GM19351 (cell line): ENCODE data around the gene BIN1.

ENCODE experiments used
- ATAC-seq: cut with Tn5 transposase; IDR thresholded peaks from one replicate; pipeline ENCODE4 v1.9.1; 2021; ENCODE audit warnings: mild to moderate bottlenecking, moderate library complexity; ENCODE audit not compliant: unreplicated experiment

The BIN1 gene

GRCh38 chr2:127093648-127094210 is 13.2 kb downstream of the BIN1 start:
- ATAC-seq: no peak

GRCh38 chr2:127092901-127093516 is 13.9 kb downstream of the BIN1 start:
- no peak for ATAC-seq

DNA sequence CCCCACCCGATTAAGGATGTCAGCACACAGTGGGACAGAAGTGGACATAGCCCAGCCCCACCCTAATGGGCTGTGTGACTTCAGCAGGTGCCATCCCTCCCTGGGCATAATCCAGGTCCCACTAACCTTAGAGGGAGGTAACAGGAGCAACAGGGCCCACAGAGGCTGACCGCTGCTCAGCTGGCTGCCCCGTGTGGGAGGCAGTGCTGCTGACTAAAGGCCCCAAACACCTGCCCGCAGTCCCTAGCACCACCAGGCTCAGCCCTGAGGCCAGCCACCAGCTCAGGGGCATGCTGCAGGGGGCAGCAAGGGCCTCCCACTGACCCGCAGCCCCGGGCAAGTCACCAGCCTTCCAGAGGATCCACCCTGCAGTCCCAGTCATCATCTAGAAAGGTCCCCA is 14.6 kb downstream of the BIN1 start:
- no peak for ATAC-seq

- no peak for ATAC-seq
Measured at GRCh38 chr2:127091886-127092285, 15.1 kb downstream of the BIN1 start.

DNA sequence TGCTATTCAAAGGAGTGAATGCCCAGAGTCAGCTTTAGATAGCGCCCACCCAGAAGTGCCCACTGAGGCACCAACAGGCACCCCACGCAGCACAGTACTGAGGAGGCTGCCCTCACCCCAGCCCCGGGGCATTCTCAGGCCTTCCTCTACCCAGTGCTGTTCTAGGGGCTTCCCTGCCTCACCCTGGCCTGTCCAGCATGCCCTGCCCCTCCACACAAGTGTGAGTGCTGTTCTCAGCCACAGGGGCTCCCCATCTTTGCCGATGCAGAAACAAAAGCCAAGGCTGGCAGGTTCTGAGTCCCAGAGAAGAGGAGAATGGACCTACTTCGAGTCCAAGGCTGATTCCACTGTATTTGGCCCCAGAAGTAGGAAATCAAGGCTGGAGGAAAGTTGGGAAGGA is 15.8 kb downstream of the BIN1 start:
- ATAC-seq: no peak

DNA sequence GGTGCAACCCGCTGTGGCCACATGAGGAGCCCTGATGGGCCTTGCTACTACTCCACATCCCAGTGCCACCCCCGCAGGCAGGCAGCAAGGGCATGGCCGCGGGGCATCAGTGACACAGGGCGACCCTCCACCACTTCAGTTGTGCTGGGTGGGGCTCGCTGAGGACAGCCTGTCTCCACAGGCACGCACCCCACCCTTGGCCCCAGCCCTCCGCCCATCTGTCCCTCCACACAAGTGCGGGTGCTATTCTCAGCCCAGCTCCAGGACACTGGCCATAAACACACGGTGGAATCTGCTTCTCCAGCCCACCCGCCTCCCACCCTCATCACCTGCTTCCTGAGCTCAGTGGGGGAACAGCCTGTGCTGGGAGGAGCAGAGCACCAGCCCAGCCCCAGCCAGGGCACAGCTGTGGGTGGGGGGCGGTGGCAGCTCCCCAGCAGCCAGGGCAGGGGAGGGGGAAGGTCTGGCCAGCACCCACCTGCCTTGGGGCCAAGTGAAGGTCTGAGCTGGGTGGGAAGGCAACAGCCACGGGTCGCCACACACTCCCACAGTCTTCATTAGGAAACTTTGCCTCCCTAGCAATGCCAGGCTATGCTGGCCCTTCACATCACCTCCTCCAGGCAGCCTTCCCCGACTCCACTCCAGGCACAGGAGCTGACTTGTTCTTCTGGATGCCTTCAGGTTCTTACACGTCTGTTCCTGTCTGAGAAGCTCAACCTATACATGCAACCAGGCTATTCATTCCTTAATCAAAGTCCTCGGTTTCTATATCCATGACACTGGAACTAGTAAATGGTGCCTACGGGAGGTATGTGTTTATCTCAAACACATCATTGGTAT is 16.5 kb downstream of the BIN1 start:
- no peak for ATAC-seq

- ATAC-seq: no peak
Measured at GRCh38 chr2:127089478-127090235, 17.3 kb downstream of the BIN1 start.

GRCh38 chr2:127088706-127089105 is 18.2 kb downstream of the BIN1 start:
- no peak for ATAC-seq

- ATAC-seq: no peak
Measured at GRCh38 chr2:127087791-127088495, 19.0 kb downstream of the BIN1 start.

DNA sequence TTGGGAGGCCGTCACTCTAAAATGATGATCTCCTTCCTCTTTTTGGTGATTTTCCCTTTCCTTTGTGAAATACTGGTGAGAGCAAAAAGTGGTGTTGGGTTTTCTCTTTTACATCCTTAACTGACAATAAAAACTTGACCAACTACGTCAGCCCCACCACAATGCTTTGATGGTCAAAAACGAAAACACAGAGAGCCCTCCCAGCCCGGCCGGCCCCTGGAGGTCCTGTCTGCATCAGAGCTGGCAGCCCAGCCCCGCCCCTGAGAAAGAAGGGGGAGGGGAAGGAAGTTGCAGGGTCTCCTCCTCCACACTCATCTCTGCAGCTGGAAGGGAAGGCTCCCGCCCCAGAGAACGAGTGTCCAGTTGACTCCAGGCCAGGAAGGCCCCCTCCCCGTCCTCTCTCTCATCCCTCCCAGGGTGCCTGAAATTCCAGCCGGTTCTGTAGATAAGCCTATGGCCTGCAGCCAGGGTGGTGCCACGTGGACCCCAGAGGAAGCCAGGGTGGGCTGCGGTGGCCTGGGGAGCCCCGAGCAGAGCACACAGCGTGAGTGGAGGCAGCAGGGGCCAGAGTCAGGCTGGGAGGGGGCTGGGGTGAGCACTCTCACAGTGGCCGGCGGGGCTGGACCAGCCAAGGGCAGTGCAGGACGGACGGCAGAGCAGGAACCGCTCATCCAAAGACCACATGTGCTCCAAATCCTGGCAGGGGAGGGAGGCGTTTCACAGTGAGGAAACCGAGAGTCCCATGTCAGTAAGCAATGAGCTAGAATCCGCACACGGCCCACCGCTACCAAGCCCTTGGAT is 19.8 kb downstream of the BIN1 start:
- ATAC-seq: peak; percentile 68

GRCh38 chr2:127085317-127085681 is 21.7 kb downstream of the BIN1 start:
- peak; percentile 24 for ATAC-seq

- no peak for ATAC-seq
Measured at GRCh38 chr2:127084611-127085316, 22.2 kb downstream of the BIN1 start.

- ATAC-seq: no peak
Measured at GRCh38 chr2:127083819-127084503, 23.0 kb downstream of the BIN1 start.

GRCh38 chr2:127082974-127083373 is 24.0 kb downstream of the BIN1 start:
- ATAC-seq: no peak

DNA sequence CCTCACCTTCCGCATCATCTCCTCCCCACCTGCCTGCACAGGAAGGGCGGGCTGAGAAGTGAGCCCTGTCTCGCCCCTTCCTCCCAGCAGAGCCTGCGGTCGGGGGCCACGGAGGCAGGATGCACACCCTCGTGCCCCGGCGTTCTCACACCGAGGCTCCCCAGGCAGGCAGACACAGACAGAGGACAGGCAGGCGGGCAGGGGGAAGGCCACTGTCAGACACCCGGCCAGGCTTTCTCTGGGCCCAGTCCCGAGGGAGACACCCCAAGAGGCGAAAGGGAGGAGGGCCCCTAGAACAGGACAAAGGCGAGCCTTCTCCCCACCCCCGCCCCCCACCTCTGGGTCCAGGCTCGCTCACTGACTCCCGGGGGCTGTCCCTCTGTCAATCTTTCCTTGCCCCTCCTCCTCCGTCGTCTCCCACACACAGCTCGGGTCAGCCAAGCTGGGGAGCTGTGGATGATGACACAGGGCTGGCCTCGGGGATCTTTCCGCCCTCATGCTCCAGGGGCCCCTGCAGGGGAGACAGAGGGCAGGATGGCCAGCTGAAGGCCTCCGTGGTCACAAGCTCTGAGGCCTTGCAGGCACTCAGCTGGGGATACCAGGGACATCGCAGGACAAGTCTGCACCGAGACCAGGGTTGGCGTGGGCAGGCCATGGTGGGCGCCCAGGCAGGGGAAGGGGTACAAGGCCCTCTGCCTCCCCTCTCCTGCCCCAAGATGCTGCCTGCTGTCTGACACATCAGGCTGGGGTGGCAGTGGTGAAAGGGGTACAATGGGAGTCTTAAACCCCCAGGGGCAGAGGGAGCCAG is 24.9 kb downstream of the BIN1 start:
- peak; percentile 45 for ATAC-seq

- ATAC-seq: peak; percentile 38
Measured at GRCh38 chr2:127080938-127081755, 25.8 kb downstream of the BIN1 start.
